Stimulated activated CD4-positive, alpha-beta T cell treated with anti-CD3 and anti-CD28 coated beads, Interleukin-2, amount 100 ng/mL, for 24 hours (primary cell): ENCODE measurements around the gene PLA2G2F.
A peak's percentile ranks its signal among the peaks of the same experiment; 100 is the strongest.

Experiments used
- DNase-seq, 2 donors: peaks; one replicate each; pipeline ENCODE4 v3.0.0-alpha.2; 2020

The PLA2G2F gene

DNA sequence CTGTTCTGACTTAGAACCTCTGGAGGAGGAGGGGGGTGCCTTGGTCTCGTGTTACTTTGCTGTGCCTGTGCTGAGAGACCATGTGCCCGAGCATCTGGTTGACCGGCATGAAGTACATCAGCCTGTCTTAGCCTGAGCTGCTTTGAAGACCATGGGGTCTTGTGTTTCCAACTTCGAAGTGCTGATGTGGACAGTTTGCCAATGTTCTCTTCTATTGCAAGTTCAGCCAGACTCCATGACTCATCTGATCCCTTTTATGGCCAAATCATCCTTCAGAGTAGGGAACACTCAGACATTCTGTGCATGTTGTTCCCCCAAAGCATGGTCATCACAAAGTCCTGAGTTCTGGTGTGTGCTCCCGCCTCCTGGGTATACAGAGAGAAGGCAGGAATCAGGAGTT is 53.2 kb downstream of the PLA2G2F start:
- DNase-seq: no peak

DNA sequence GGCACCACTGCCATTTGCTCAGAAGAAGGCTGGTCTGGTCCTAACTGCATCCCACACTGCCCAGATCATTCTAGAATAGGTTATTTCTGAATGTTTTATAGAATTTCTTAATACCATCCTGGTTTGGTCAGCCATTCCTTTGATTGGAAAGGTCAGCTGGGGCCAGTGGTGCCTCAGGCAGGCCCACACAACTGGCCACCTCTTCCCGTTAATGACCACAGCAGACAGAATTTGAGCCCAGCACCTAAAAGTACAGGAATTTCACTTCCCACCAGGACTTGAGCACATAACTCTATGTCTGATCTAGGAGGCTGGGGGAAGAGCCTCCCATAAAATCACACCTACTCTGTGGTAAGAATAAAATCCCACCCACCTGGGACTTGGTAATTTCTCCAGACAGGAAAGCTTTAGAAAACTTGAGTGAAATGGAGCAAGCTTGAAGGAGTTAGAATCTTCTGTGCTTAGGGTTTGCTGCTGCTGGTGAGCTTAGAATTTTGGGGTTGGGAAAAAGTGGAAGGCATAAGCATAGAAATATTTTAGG is 53.8 kb downstream of the PLA2G2F start:
- DNase-seq: no peak

DNA sequence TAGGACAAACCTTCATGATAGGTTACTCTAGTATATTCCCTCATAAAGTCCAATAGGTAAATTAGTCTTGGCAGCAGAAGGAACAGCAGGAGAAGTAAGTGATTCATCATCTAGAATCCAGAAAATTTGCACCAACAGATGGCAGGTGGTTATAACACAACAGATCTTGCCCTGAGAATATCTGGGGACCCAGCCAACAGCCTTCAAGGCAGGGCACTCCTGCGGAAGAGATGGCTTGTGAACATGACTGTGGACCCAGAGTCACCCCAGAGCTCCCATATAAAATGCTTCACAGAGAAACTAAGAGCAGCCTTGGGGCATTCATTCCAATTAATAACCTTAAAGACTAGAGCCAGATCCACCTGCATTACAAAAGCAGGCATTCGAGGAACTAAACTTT is 55.1 kb downstream of the PLA2G2F start:
- no peak for DNase-seq

DNA sequence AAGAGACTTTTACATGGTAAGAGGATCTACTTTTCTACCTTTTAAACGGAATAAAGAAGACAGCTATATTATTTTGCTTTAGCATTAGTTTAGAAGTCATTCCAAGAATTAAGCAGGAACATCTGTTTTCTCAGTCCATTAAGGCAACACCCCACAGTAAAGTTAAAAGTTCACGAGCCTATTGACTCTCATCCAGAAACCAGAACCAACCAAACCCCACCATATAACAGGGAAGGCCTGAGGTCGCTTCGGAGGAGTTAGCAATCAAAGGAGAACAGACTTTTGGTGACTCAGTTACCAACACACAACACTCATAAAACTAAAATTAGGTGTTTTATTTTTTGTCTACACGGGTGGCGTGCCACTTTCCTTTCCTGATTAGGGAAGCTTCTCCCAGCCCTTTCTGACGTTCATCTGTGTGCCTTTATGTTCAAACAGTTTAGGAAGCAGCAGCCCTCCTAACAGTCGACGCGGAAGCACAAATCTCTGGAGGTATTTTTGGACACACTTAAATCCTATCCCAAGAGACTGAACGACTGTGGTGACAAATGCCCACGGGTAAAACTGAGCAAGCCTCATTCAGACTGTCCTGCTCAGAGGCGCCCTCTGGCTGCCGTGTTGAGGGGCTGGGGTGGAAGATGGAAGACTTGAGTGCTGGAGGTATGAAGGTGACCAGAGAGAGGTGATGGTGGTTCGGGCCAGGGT is 55.8 kb downstream of the PLA2G2F start:
- peak; percentile 81 to 84 for DNase-seq

DNA sequence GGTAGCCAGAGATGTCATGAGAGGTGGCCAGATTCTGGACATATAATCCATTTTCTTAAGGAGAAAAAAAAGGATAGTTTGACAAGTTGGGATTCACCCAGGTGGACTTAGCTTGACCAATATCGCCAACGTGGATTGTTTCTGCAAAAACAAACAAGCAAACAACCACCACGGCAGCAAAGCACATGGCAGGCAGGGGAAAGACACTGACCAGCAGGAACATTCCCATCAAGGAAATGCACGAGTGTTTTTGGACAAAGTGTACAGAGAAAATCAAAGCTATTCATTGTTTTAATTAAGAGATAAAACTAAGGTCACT is 56.3 kb downstream of the PLA2G2F start:
- DNase-seq: no peak

DNA sequence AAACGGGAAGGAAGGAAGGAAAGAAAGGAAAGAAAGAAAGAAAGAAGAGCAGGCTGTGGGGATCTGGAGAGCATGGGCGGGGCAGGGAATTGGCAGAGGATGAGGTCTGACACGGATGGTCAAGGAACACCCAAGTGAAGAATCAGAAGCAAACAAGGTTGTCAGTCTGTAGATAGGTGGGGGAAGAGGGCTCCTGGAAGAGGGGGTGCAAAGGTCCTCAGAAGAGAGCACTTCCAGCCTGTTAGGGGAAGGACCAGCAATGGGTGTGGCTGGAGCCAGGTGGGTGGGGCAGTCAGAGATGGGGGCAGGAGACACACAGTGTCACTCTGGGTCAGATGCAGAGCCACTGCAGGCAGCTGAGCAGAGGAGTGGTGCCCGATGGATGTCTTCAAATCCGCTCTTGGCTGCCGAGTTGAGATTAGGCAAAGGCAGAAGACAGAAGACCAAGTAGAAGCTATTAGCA is 58.2 kb downstream of the PLA2G2F start:
- no peak for DNase-seq

DNA sequence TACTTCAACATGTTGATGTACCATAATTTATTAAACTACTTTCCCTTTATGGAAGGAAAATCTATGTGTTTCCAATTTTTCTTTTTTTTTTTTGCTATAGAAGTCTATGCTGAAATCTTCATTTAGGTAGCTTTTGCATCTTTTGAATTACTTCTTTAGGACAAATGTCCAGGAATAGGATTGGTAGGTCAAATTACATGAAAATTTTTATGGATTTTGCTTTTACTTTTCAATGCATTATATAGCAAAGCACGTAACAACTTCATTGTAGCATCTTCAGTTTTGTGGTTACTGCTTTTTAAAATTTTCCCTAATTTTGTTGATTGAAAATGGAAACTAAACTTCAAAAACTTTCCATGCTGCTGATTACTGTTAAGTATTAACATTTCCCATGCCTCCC is 59.2 kb downstream of the PLA2G2F start:
- no peak for DNase-seq

DNA sequence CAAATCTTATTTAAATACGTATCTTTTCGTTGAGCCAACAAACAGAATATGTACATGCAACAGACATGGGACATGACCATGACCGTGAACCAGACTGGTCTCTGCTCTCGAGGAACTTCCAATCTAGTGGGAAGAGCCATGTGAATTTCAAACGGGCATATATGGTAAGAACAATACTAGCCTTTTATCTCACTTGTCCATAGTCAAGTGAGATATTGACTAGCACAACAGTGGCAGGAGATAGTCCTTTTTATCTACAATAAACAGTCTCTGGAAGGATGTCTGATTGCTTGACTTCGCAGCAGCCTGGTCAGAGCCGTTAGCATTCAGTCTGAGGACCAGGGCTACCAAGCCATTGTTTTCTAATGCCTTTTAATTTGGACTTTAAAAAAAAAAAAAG is 59.8 kb downstream of the PLA2G2F start:
- DNase-seq: no peak

DNA sequence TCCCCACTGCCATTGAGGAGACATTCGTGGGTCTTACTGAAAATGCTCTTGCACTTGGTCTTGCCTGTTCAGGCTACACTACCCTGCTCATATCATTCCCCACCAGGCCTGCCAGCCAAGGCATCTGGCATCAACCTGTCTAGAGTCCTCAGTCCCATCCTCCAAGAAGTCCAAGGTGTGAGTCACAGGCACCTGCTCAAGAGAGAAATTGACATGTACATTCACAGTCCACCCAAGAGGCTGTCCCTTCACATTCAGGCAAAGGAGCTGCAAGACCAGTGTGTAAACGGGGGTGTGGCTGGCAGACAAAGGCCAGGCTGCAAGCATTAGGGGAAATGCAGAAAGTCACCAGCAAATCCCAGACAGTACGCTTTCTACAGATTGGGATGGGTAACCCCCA is 60.3 kb downstream of the PLA2G2F start:
- no peak for DNase-seq

DNA sequence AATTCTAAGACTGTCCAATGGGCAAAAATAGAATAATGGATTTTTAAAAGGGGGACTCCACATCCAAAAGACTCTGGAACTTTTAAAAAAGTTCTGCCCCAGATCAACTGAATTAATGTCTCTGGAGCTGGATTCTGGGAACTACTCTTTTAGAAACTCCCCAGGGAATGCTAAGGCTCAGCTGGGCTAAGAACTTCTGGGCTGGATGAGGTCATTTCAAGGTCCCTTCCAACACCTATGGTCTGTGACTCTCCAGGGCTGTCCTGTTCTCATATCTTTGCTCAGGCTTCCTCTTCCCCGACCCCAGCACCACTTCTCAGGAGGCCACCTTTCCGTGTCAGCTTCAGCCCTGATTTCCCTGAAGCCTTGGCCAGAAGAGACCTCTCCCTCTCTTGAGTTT is 60.7 kb downstream of the PLA2G2F start:
- no peak for DNase-seq
